ENCODE measurements around the gene PIN1. TPM values are rescaled to one million over a fixed set of nuclear protein-coding genes. Genes with fewer than 3 reads are reported as not detected.
"Not testable (repeated sequence)": the region's sequence is repeated elsewhere in the genome, so short reads cannot be mapped to it uniquely, and the experiment has no call there.

The PIN1 gene
- polyA plus RNA-seq, 3 donors = 67.4 to 79.8 (median 68.3) TPM

- Mint-ChIP-seq H3K36me3 (peaks cover 23 to 39% of the 10 kb centered on the region in 2 donors), H3K4me1 (peaks cover 20% of the 10 kb centered on the region), H3K27ac (peak within 1 kb of the TSS; percentile 96 to 98 (median 97)), H3K27me3 (ENCODE audit: low read depth in 3 of 3) (no peaks in the 10 kb centered on the region), H3K4me3 (peak within 1 kb of the TSS; percentile 87 to 92), H3K9me3 (peaks cover 8 to 20% (median 12%) of the 10 kb centered on the region in 7 donors)
- Histone ChIP-seq H3K27me3 (ENCODE audit: control insufficient read depth in 2 of 2, insufficient read depth in 2 of 2, low read length in 2 of 2) (no peaks in the 10 kb centered on the region), H2AFZ (ENCODE audit: insufficient read depth, low read depth, low read length, poor library complexity, severe bottlenecking) (peak within 1 kb of the TSS; percentile 84), H3K4me1 (ENCODE audit: control insufficient read depth in 1 of 2, insufficient read depth in 2 of 2, low read length in 2 of 2) (peaks cover 15 to 22% of the 10 kb centered on the region in 2 donors), H4K20me1 (ENCODE audit: insufficient read depth, low read length) (no peaks in the 10 kb centered on the region), H3K9me3 (replicated peaks in 1 of 2; ENCODE audit: control insufficient read depth in 1 of 2, insufficient read depth in 1 of 2, low read length in 2 of 2) (peaks cover 0 to 11% of the 10 kb centered on the region in 2 donors), H3K27ac (ENCODE audit: low read depth in 1 of 2, low read length in 2 of 2) (peak within 1 kb of the TSS; percentile 96 to 99), H3K9ac (ENCODE audit: insufficient read depth, low read length, poor library complexity, severe bottlenecking) (peak within 1 kb of the TSS; percentile 92), H3K4me3 (replicated peaks in 1 of 3; ENCODE audit: low read depth in 2 of 3, low read length in 3 of 3) (peak within 1 kb of the TSS; percentile 82 to 99 (median 92)), H3K36me3 (replicated peaks in 1 of 2; ENCODE audit: control insufficient read depth in 1 of 2, insufficient read depth in 2 of 2, low read length in 2 of 2) (peaks cover 5 to 21% of the 10 kb centered on the region in 2 donors), H3K4me2 (replicated peaks; ENCODE audit: extremely low read depth, low read length, poor library complexity, severe bottlenecking) (peak within 1 kb of the TSS; percentile 93), H3K79me2 (ENCODE audit: insufficient read depth, low read length) (peaks cover 42% of the 10 kb centered on the region)
- DNase-seq = peak; percentile 100
- TF ChIP-seq CTCF (IDR thresholded peaks at IDR 0.05) = no peak
- intact Hi-C loops (cut with micrococcal nuclease) = loop anchor here (1.0 to 10.0 kb wide), 4 partner anchors 16 to 1894 kb away; partner anchors contain the start of genes CTXN1 (in 1 of the 2), MBD3L1 (in 1 of the 2), PIN1 (in 1 of the 2) and SNAPC2 (in 1 of the 2)
- WGBS (ENCODE audit: insufficient coverage) = under 1% methylated on average over 79 of the region's 82 CpGs
Observed at GRCh38 chr19:9818734-9819595, 16.2 kb upstream of the PIN1 start, which contains the start of gene FBXL12. TSS of gene FBXL12 (minus strand) at chr19:9819079. CDS start at chr19:9818813, 266 bp downstream.

DNA sequence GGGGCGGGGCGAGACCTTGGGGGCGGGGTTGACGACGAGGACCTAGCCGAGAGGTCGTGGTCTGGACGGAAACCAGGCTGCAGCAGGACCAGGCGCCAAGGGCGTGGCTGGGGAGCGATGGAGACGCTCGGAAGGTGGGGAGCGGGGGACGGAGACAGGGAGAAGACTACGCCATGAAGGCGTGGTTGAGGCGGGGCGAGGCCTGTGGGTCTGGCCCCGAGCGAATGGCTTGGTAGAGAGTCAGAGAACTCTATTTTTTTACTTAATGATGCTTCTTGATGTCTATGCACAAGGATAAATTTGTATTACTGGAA is 15.6 kb upstream of the PIN1 start:
- H3K4me3 Mint-ChIP-seq = peak overlapping the region; percentile 72 to 80
- no peak for TF ChIP-seq CTCF (IDR thresholded peaks at IDR 0.05)
- H3K27me3 ChIP-seq (ENCODE audit: control insufficient read depth in 2 of 2, insufficient read depth in 2 of 2, low read length in 2 of 2) = no peaks in the 10 kb centered on the region
- H3K79me2 ChIP-seq (ENCODE audit: insufficient read depth, low read length) = peaks cover 40% of the 10 kb centered on the region
- H3K27me3 Mint-ChIP-seq (ENCODE audit: low read depth in 3 of 3) = no peaks in the 10 kb centered on the region
- H3K9me3 ChIP-seq (replicated peaks in 1 of 2; ENCODE audit: control insufficient read depth in 1 of 2, insufficient read depth in 1 of 2, low read length in 2 of 2) = peaks cover 0 to 11% of the 10 kb centered on the region in 2 donors
- H3K4me1 ChIP-seq (ENCODE audit: control insufficient read depth in 1 of 2, insufficient read depth in 2 of 2, low read length in 2 of 2) = peaks cover 15 to 22% of the 10 kb centered on the region in 2 donors
- H3K9me3 Mint-ChIP-seq = peaks cover 8 to 20% (median 12%) of the 10 kb centered on the region in 7 donors
- peak overlapping the region; percentile 43 for H3K4me2 ChIP-seq (replicated peaks; ENCODE audit: extremely low read depth, low read length, poor library complexity, severe bottlenecking)
- H3K36me3 Mint-ChIP-seq = peaks cover 22 to 35% of the 10 kb centered on the region in 2 donors
- H3K36me3 ChIP-seq (replicated peaks in 1 of 2; ENCODE audit: control insufficient read depth in 1 of 2, insufficient read depth in 2 of 2, low read length in 2 of 2) = peaks cover 5 to 18% of the 10 kb centered on the region in 2 donors
- no peak for DNase-seq
- H3K27ac Mint-ChIP-seq = peak overlapping the region; percentile 93 to 98 (median 96)
- peak overlapping the region in 2 of 3 experiments; percentile 13 to 50 for H3K4me3 ChIP-seq (replicated peaks in 1 of 3; ENCODE audit: low read depth in 2 of 3, low read length in 3 of 3)
- peaks cover 20% of the 10 kb centered on the region for H3K4me1 Mint-ChIP-seq
- H4K20me1 ChIP-seq (ENCODE audit: insufficient read depth, low read length) = no peaks in the 10 kb centered on the region
- intact Hi-C loops (cut with micrococcal nuclease) = loop anchor here (1.0 to 10.0 kb wide), 4 partner anchors 16 to 1895 kb away; partner anchors contain the start of genes CTXN1 (in 1 of the 2), MBD3L1 (in 1 of the 2), PIN1 (in 1 of the 2) and SNAPC2 (in 1 of the 2)
- no peak overlapping the region for H3K9ac ChIP-seq (ENCODE audit: insufficient read depth, low read length, poor library complexity, severe bottlenecking)
- H3K27ac ChIP-seq (ENCODE audit: low read depth in 1 of 2, low read length in 2 of 2) = peak overlapping the region; percentile 55 to 99
- peak overlapping the region; percentile 49 for H2AFZ ChIP-seq (ENCODE audit: insufficient read depth, low read depth, low read length, poor library complexity, severe bottlenecking)
- WGBS (ENCODE audit: insufficient coverage) = 1% methylated on average over 17 of the region's 21 CpGs

GRCh38 chr19:9820034-9820433 is 15.1 kb upstream of the PIN1 start:
- Histone ChIP-seq H3K36me3 (replicated peaks in 1 of 2; ENCODE audit: control insufficient read depth in 1 of 2, insufficient read depth in 2 of 2, low read length in 2 of 2) (peaks cover 5 to 16% of the 10 kb centered on the region in 2 donors), H3K9me3 (replicated peaks in 1 of 2; ENCODE audit: control insufficient read depth in 1 of 2, insufficient read depth in 1 of 2, low read length in 2 of 2) (peaks cover 0 to 11% of the 10 kb centered on the region in 2 donors), H2AFZ (ENCODE audit: insufficient read depth, low read depth, low read length, poor library complexity, severe bottlenecking) (peak overlapping the region; percentile 49), H3K79me2 (ENCODE audit: insufficient read depth, low read length) (peaks cover 38% of the 10 kb centered on the region), H3K4me2 (replicated peaks; ENCODE audit: extremely low read depth, low read length, poor library complexity, severe bottlenecking) (peak overlapping the region; percentile 43), H3K27ac (ENCODE audit: low read depth in 1 of 2, low read length in 2 of 2) (peak overlapping the region; percentile 55 to 99), H3K4me3 (replicated peaks in 1 of 3; ENCODE audit: low read depth in 2 of 3, low read length in 3 of 3) (peak overlapping the region in 1 of 3 experiments; percentile 50), H3K4me1 (ENCODE audit: control insufficient read depth in 1 of 2, insufficient read depth in 2 of 2, low read length in 2 of 2) (peaks cover 15 to 22% of the 10 kb centered on the region in 2 donors)
- peaks cover 20% of the 10 kb centered on the region for H3K4me1 Mint-ChIP-seq
- H3K4me3 Mint-ChIP-seq; H3K27me3 Mint-ChIP-seq (ENCODE audit: low read depth in 3 of 3); intact Hi-C loops (cut with micrococcal nuclease); H4K20me1 ChIP-seq (ENCODE audit: insufficient read depth, low read length); H3K27me3 ChIP-seq (ENCODE audit: control insufficient read depth in 2 of 2, insufficient read depth in 2 of 2, low read length in 2 of 2); H3K9ac ChIP-seq (ENCODE audit: insufficient read depth, low read length, poor library complexity, severe bottlenecking); DNase-seq: not testable (repeated sequence)
- 100% methylated on average over 3 of the region's 8 CpGs for WGBS (ENCODE audit: insufficient coverage)
- peaks cover 6 to 19% (median 12%) of the 10 kb centered on the region in 7 donors for H3K9me3 Mint-ChIP-seq
- H3K36me3 Mint-ChIP-seq = peaks cover 22 to 30% of the 10 kb centered on the region in 2 donors
- H3K27ac Mint-ChIP-seq = peak overlapping the region; percentile 93 to 98 (median 96)

Data from CD14-positive monocyte (primary cell).